Measurements from ENCODE around the gene EPN1. TPM values are rescaled to one million over a fixed set of nuclear protein-coding genes. Genes with fewer than 3 reads are reported as not detected.
A peak's percentile ranks its signal among the peaks of the same experiment; 100 is the strongest.

EPN1 gene
- total and polyA plus RNA-seq, 2 donors from 2014 or later, result 138 to 145 TPM

DNA sequence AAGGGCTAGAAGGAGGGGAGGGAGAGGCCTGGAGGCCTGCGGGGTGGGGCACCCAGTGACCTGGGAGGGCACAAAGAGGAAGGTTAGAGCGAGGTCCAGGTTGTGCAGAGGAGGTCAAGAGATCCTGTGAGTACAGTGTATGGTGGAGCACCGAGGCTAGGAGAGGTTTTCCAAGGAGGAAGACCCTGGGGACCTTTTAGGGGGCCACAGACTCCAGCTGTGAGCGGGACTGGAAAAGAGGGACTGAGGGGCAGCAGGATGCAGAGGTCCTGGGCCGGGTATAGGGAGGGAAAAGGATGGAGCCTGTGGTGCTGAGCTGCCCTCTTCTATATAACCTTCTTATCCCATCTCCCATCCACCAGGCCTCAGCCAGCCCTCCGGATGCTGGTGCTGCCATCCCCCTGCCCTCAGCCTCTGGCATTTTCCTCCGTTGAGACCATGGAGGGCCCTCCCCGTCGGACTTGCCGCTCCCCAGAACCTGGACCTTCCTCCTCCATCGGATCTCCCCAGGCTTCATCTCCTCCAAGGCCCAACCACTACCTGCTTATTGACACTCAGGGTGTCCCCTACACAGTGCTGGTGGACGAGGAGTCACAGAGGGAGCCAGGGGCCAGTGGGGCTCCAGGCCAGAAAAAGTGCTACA, 30.7 kb upstream of the EPN1 start:
- Histone ChIP-seq H3K36me3 (ENCODE audit: control insufficient read depth in 2 of 3, insufficient read depth in 3 of 3, low read length in 3 of 3) (no peaks in the 10 kb centered on the region), H3K9ac (ENCODE audit: low read length in 3 of 3) (peak overlapping the region in 2 of 3 donors; percentile 30 to 71), H3K27ac (ENCODE audit: low read depth in 2 of 2, low read length in 2 of 2) (peak overlapping the region in 1 of 2 donors; percentile 72), H3K27me3 (ENCODE audit: control insufficient read depth, insufficient read depth, low read length) (no peaks in the 10 kb centered on the region), H3K9me3 (ENCODE audit: control insufficient read depth in 2 of 3, insufficient read depth in 1 of 3, low read length in 3 of 3) (no peaks in the 10 kb centered on the region), H3K4me1 (ENCODE audit: control insufficient read depth in 2 of 3, insufficient read depth in 2 of 3, low read depth in 1 of 3, low read length in 3 of 3) (peaks cover 0 to 47% (median 4%) of the 10 kb centered on the region in 3 donors), H3K4me3 (ENCODE audit: low read length in 3 of 3) (peak overlapping the region; percentile 53 to 79 (median 72))
- TF ChIP-seq, protein P1, sequence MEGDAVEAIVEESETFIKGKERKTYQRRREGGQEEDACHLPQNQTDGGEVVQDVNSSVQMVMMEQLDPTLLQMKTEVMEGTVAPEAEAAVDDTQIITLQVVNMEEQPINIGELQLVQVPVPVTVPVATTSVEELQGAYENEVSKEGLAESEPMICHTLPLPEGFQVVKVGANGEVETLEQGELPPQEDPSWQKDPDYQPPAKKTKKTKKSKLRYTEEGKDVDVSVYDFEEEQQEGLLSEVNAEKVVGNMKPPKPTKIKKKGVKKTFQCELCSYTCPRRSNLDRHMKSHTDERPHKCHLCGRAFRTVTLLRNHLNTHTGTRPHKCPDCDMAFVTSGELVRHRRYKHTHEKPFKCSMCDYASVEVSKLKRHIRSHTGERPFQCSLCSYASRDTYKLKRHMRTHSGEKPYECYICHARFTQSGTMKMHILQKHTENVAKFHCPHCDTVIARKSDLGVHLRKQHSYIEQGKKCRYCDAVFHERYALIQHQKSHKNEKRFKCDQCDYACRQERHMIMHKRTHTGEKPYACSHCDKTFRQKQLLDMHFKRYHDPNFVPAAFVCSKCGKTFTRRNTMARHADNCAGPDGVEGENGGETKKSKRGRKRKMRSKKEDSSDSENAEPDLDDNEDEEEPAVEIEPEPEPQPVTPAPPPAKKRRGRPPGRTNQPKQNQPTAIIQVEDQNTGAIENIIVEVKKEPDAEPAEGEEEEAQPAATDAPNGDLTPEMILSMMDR (IDR thresholded peaks at IDR 0.05; ENCODE audit: borderline replicate concordance, extremely low read depth, insufficient read depth), result no peak
- intact Hi-C loops (cut with DNase I), result no loop called here
- FAIRE-seq (no peak), DNase-seq (peak in 1 of 5 donors; percentile 74)

DNA sequence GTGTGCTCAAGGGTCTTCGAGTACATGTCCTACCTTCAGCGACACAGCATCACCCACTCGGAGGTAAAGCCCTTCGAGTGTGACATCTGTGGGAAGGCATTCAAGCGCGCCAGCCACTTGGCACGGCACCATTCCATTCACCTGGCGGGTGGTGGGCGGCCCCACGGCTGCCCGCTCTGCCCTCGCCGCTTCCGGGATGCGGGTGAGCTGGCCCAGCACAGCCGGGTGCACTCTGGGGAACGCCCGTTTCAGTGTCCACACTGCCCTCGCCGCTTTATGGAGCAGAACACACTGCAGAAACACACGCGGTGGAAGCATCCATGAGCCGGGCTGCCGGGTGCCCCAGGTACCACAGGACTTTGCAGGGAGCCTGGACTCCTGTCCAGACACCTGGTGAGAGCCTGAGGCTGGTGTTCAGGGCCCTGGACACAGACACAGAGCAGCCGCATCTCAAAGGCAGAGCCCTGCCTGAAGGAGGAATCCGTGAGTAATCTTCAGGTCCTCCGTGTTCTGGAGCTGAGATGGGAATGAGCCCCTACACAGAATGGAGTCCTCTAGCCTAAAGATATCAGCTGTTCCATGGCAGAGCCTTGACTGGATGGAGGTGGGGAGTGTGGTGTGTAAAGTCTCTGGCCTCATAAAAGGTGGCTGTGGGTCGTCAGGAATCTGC, 30.0 kb upstream of the EPN1 start:
- no peaks in the 10 kb centered on the region for H3K36me3 ChIP-seq (ENCODE audit: control insufficient read depth in 2 of 3, insufficient read depth in 3 of 3, low read length in 3 of 3)
- H3K4me1 ChIP-seq (ENCODE audit: control insufficient read depth in 2 of 3, insufficient read depth in 2 of 3, low read depth in 1 of 3, low read length in 3 of 3), result peaks cover 0 to 47% (median 4%) of the 10 kb centered on the region in 3 donors
- FAIRE-seq (no peak), DNase-seq (peak in 1 of 5 donors; percentile 87)
- no peak overlapping the region for H3K9ac ChIP-seq (ENCODE audit: low read length in 3 of 3)
- H3K27ac ChIP-seq (ENCODE audit: low read depth in 2 of 2, low read length in 2 of 2), result no peak overlapping the region
- intact Hi-C loops (cut with DNase I), result no loop called here
- H3K4me3 ChIP-seq (ENCODE audit: low read length in 3 of 3), result peak overlapping the region in 1 of 3 donors; percentile 79
- TF ChIP-seq, protein P1 (IDR thresholded peaks at IDR 0.05; ENCODE audit: borderline replicate concordance, extremely low read depth, insufficient read depth), result no peak
- H3K9me3 ChIP-seq (ENCODE audit: control insufficient read depth in 2 of 3, insufficient read depth in 1 of 3, low read length in 3 of 3), result no peaks in the 10 kb centered on the region
- H3K27me3 ChIP-seq (ENCODE audit: control insufficient read depth, insufficient read depth, low read length), result no peaks in the 10 kb centered on the region

DNA sequence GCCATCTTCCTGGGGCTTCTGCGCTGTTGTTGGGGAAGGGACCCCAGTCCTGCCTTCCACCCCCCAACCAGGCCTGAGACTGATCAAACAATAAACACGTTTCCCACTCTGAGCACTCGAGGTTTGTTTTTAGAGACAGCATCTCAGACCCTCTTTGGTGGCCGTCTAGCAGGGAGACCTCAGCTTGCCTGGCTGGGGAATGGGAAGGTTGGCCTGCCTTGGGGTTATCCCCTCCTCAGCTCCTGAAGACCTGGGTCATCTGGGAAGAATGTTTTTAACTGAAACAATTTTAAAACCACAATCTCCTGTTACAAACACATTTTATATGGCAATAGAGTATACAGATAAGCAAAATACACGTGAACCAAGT, 29.5 kb upstream of the EPN1 start:
- DNase-seq (peak in 1 of 5 donors; percentile 43), FAIRE-seq (no peak)
- H3K9me3 ChIP-seq (ENCODE audit: control insufficient read depth in 2 of 3, insufficient read depth in 1 of 3, low read length in 3 of 3), result no peaks in the 10 kb centered on the region
- no peak overlapping the region for H3K4me3 ChIP-seq (ENCODE audit: low read length in 3 of 3)
- H3K27ac ChIP-seq (ENCODE audit: low read depth in 2 of 2, low read length in 2 of 2), result no peak overlapping the region
- TF ChIP-seq, protein P1 (IDR thresholded peaks at IDR 0.05; ENCODE audit: borderline replicate concordance, extremely low read depth, insufficient read depth), result no peak
- H3K9ac ChIP-seq (ENCODE audit: low read length in 3 of 3), result no peak overlapping the region
- no peaks in the 10 kb centered on the region for H3K27me3 ChIP-seq (ENCODE audit: control insufficient read depth, insufficient read depth, low read length)
- H3K36me3 ChIP-seq (ENCODE audit: control insufficient read depth in 2 of 3, insufficient read depth in 3 of 3, low read length in 3 of 3), result no peaks in the 10 kb centered on the region
- H3K4me1 ChIP-seq (ENCODE audit: control insufficient read depth in 2 of 3, insufficient read depth in 2 of 3, low read depth in 1 of 3, low read length in 3 of 3), result peaks cover 0 to 42% (median 4%) of the 10 kb centered on the region in 3 donors
- intact Hi-C loops (cut with DNase I), result no loop called here
